ENCODE results near the gene OSBPL1A.

The OSBPL1A gene

DNA sequence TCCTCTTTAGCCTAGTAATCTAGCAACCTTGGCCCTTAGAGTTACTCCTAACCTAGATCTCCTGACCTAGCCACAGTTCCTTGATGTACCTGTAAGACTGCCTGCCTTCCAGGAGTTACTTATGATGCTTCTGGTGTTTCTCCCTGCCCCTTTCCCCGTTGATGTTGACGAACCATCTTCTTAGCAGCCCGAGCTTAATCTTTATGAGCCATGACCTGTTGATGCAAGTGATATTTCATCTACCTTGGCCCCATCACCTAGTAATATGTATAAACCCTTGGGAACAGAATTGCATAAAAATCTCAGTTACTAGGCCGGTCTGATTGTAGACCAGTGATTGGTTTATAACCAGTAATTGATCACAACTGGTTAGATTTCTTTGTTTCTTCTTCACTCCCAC is 31.6 kb upstream of the OSBPL1A start:
- POLR2A ChIA-PET, result no interaction called here
- CTCF ChIA-PET, result no interaction called here
- no peak for TF ChIP-seq FOXK2 (IDR thresholded peaks at IDR 0.05)
- TF ChIP-seq ARNT (IDR thresholded peaks at IDR 0.05), result no peak
- TF ChIP-seq FOXM1 (IDR thresholded peaks at IDR 0.05; ENCODE audit: borderline replicate concordance), result no peak
- TF ChIP-seq NFRKB (IDR thresholded peaks at IDR 0.05), result no peak
- DNase-seq (ENCODE audit: extremely low spot score), result no peak

DNA sequence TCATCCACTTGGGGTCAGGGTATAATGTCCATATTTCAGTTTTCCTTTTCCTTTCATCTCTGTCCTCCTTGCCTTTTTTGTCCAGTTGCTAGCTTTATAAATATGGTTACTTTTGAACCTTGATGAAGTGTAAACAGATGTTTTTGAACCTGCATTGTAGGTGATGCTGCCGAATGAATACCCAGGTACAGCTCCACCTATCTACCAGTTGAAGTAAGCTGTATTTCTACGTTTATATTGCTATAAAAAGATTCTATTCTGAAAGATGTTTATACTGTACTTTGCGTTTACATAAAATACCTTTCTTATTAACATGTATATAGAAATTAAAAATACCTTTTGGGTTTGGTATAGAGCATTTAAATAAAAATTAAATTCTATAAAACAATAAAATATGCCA is 31.1 kb upstream of the OSBPL1A start:
- DNase-seq (ENCODE audit: extremely low spot score), result no peak
- ChIA-PET CTCF (interaction anchor here (0.8 kb wide), 1 partner anchor 15 kb away, joined by 3 read pairs; no protein-coding TSS in a partner anchor), POLR2A (interaction anchor here (0.7 to 0.8 kb wide), 2 partner anchors 17 to 32 kb away, joined by 3 read pairs; no protein-coding TSS in a partner anchor)

DNA sequence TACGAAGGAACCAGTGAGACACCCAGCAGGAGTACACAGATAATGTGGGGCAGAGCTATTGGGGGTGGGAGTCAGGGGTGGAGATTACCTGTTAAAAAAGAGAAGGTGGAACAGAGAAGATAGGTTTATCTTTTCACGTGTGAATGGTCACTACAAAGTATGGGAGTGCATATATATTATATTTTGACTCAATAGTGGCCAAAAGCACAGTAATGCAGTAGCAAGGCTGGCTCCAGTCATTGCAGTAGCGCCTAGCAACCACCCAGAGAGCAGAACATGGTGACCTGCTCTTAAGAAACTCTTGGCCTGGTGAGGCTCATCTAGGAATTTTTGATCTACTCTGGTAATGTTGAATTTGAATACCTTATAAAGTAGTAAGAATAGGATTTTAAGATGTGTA is 29.9 kb upstream of the OSBPL1A start:
- POLR2A ChIA-PET, result interaction anchor here (0.9 to 1.9 kb wide), 9 partner anchors 11 to 502 kb away, joined by 4 to 24 read pairs (median 6); partner anchors contain the start of genes CABYR, HRH4 and OSBPL1A
- TF ChIP-seq, protein P1, sequence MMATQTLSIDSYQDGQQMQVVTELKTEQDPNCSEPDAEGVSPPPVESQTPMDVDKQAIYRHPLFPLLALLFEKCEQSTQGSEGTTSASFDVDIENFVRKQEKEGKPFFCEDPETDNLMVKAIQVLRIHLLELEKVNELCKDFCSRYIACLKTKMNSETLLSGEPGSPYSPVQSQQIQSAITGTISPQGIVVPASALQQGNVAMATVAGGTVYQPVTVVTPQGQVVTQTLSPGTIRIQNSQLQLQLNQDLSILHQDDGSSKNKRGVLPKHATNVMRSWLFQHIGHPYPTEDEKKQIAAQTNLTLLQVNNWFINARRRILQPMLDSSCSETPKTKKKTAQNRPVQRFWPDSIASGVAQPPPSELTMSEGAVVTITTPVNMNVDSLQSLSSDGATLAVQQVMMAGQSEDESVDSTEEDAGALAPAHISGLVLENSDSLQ (IDR thresholded peaks at IDR 0.05), result no peak
- TF ChIP-seq CTBP1 (IDR thresholded peaks at IDR 0.05; ENCODE audit: borderline replicate concordance), result no peak
- no peak for TF ChIP-seq ELF4 (IDR thresholded peaks at IDR 0.05)
- no peak for TF ChIP-seq HDGF (IDR thresholded peaks at IDR 0.05; ENCODE audit: borderline replicate concordance)
- no peak for TF ChIP-seq FOXA1 (IDR thresholded peaks at IDR 0.05)
- TF ChIP-seq FOXK2 (IDR thresholded peaks at IDR 0.05), result no peak
- no peak for TF ChIP-seq BHLHE40 (IDR thresholded peaks at IDR 0.05; ENCODE audit: borderline replicate concordance)
- TF ChIP-seq LEF1 (IDR thresholded peaks at IDR 0.05; ENCODE audit: borderline replicate concordance), result no peak
- TF ChIP-seq SP1 (IDR thresholded peaks at IDR 0.05), result no peak
- no peak for TF ChIP-seq L3MBTL2 (conservative IDR thresholded peaks at IDR 0.05)
- no peak for TF ChIP-seq TARDBP (IDR thresholded peaks at IDR 0.05)
- DNase-seq (ENCODE audit: extremely low spot score), result peak; percentile 17
- CTCF ChIA-PET, result interaction anchor here (0.7 kb wide), 1 partner anchor 70 kb away, joined by 3 read pairs; no protein-coding TSS in a partner anchor

More for the DNA sequence above, 31.1 kb upstream of the OSBPL1A start:
- TF ChIP-seq FOXM1 (IDR thresholded peaks at IDR 0.05; ENCODE audit: borderline replicate concordance), result no peak
- TF ChIP-seq ELF4 (IDR thresholded peaks at IDR 0.05), result no peak
- TF ChIP-seq NFRKB (IDR thresholded peaks at IDR 0.05), result no peak
- TF ChIP-seq CTBP1 (IDR thresholded peaks at IDR 0.05; ENCODE audit: borderline replicate concordance), result no peak
- no peak for TF ChIP-seq ZNF384 (IDR thresholded peaks at IDR 0.05)
- no peak for TF ChIP-seq TARDBP (IDR thresholded peaks at IDR 0.05)
- TF ChIP-seq L3MBTL2 (conservative IDR thresholded peaks at IDR 0.05), result no peak
- TF ChIP-seq, protein P1 (IDR thresholded peaks at IDR 0.05), result no peak
- TF ChIP-seq FOXA1 (IDR thresholded peaks at IDR 0.05), result no peak
- no peak for TF ChIP-seq SUZ12 (IDR thresholded peaks at IDR 0.05)
- TF ChIP-seq FOXK2 (IDR thresholded peaks at IDR 0.05), result no peak
- TF ChIP-seq SP1 (IDR thresholded peaks at IDR 0.05), result no peak
- TF ChIP-seq BHLHE40 (IDR thresholded peaks at IDR 0.05; ENCODE audit: borderline replicate concordance), result no peak
- TF ChIP-seq ARNT (IDR thresholded peaks at IDR 0.05), result no peak
- TF ChIP-seq HDGF (IDR thresholded peaks at IDR 0.05; ENCODE audit: borderline replicate concordance), result no peak

DNA sequence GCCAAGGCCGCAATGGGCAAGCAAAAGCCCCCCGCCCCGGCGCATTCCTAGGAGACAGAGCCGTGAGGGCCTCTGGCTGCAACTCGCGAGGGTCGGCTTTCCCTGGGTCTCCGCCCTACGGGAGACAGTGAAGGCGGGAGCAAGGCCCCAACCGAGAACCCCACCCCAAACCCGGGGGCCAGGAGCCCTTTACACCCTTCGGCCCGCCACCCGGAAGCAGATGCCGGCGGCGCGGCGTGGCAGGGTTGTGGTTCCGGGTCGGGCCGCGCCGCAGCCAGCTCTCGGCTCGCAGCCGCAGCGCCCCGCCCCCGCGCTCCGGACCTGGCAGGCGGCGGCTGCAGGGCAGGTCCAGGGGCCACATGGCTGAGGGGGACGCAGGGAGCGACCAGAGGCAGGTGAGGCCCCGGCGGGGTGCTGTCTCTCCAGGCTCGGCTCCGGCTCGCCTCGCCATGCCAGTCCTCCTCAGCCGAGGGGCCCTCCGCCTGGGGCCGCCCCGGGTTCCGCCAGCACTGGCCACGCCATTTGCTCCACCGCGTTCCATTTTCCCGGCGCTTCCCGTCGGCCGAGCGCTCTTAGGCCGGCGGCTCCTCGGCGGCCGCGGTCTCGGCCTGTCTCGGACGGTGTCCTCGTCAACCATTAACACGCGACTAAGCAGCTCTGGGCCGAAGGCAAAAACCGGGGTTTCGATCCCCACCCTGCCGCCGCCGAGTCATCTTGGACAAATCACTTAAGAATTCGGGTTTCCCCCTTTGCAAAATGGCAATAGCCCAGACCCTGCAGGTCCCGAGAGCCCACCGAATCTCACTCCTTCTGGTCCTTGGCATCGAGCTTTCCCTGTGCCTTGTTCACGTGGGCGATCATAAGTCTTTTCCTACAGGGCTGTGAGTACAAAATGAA is 29.0 kb upstream of the OSBPL1A start, which contains the start of gene IMPACT:
TSS of gene IMPACT (plus strand) at position 273 of the 897 bp plus-strand sequence. CDS start at position 360, 87 bp downstream.
- POLR2A ChIA-PET, result interaction anchor here (0.6 to 1.9 kb wide), 21 partner anchors 10 to 501 kb away, joined by 3 to 24 read pairs (median 6); partner anchors contain the start of genes CABYR, HRH4 and OSBPL1A
- CTCF ChIA-PET, result interaction anchor here (0.7 kb wide), 1 partner anchor 69 kb away, joined by 3 read pairs; no protein-coding TSS in a partner anchor
- peak; percentile 98 for DNase-seq (ENCODE audit: extremely low spot score)
- TF ChIP-seq FOXA1 (IDR thresholded peaks at IDR 0.05), result no peak
- TF ChIP-seq, protein P1 (IDR thresholded peaks at IDR 0.05), result no peak
- TF ChIP-seq L3MBTL2 (conservative IDR thresholded peaks at IDR 0.05), result peak; percentile 92
- TF ChIP-seq LEF1 (IDR thresholded peaks at IDR 0.05; ENCODE audit: borderline replicate concordance), result 0 out of 2 replicates have a peak, but pooled peaks have one; percentile 49
- TF ChIP-seq CTBP1 (IDR thresholded peaks at IDR 0.05; ENCODE audit: borderline replicate concordance), result no peak
- TF ChIP-seq TARDBP (IDR thresholded peaks at IDR 0.05), result no peak
- TF ChIP-seq NFRKB (IDR thresholded peaks at IDR 0.05), result no peak
- no peak for TF ChIP-seq SP1 (IDR thresholded peaks at IDR 0.05)
- no peak for TF ChIP-seq ELF4 (IDR thresholded peaks at IDR 0.05)
- TF ChIP-seq FOXK2 (IDR thresholded peaks at IDR 0.05), result no peak
- no peak for TF ChIP-seq BHLHE40 (IDR thresholded peaks at IDR 0.05; ENCODE audit: borderline replicate concordance)
- TF ChIP-seq ARNT (IDR thresholded peaks at IDR 0.05), result peak; percentile 54; the same call in 1 of the 2 replicates
- TF ChIP-seq ZNF384 (IDR thresholded peaks at IDR 0.05), result no peak
- peak; percentile 76; the same call in 1 of the 2 replicates for TF ChIP-seq FOXM1 (IDR thresholded peaks at IDR 0.05; ENCODE audit: borderline replicate concordance)
- no peak for TF ChIP-seq SUZ12 (IDR thresholded peaks at IDR 0.05)
- no peak for TF ChIP-seq HDGF (IDR thresholded peaks at IDR 0.05; ENCODE audit: borderline replicate concordance)

DNA sequence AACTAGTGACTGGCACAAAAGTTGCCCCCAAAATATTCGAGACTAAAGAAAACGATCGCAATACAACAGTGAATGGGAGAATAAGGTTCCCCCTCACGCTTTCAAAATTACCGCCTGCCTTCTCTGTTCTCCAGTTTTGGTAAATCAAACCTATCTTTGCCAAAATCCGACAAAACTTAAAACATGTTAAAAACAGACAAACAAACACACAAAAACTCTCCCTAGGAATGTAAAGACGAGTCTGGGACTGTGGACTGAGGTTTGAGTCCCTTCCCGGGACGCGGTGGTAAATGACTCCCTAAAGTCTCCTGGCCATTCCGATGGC is 28.4 kb upstream of the OSBPL1A start:
- TF ChIP-seq HDGF (IDR thresholded peaks at IDR 0.05; ENCODE audit: borderline replicate concordance) (no peak), SP1 (IDR thresholded peaks at IDR 0.05) (no peak), NFRKB (IDR thresholded peaks at IDR 0.05) (no peak), L3MBTL2 (conservative IDR thresholded peaks at IDR 0.05) (no peak), ELF4 (IDR thresholded peaks at IDR 0.05) (no peak), SUZ12 (IDR thresholded peaks at IDR 0.05) (no peak), FOXM1 (IDR thresholded peaks at IDR 0.05; ENCODE audit: borderline replicate concordance) (no peak), CTBP1 (IDR thresholded peaks at IDR 0.05; ENCODE audit: borderline replicate concordance) (no peak), TARDBP (IDR thresholded peaks at IDR 0.05) (no peak), LEF1 (IDR thresholded peaks at IDR 0.05; ENCODE audit: borderline replicate concordance) (no peak), FOXK2 (IDR thresholded peaks at IDR 0.05) (no peak), ZNF384 (IDR thresholded peaks at IDR 0.05) (no peak), BHLHE40 (IDR thresholded peaks at IDR 0.05; ENCODE audit: borderline replicate concordance) (no peak)
- ChIA-PET CTCF (no interaction called here), POLR2A (interaction anchor here (0.6 to 1.9 kb wide), 20 partner anchors 10 to 500 kb away, joined by 3 to 24 read pairs (median 6); partner anchors contain the start of genes HRH4 and OSBPL1A)
- DNase-seq (ENCODE audit: extremely low spot score), result no peak
